ENCODE data around the gene PRDM16.
A peak's percentile ranks its signal among the peaks of the same experiment; 100 is the strongest.

The PRDM16 gene

DNA sequence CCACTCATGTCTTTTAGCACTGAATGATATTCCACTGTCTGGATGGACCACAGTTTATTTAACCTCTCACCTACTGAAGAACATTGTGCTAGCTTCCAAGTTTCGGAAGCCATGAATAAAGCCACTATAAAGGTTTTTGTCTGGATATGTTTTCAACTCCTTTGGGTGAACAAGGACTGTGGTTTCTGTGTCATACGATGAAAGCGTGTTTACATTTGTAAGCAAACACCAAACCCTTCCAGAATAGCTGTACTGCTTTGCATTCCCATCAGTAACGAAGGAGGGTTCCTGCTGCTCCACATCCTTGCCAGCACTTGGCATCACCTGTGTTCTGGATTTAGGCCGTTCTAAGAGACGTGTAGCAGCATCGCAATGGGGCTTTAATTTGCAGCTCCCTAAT lies 374.8 kb downstream of the PRDM16 start:
- DNase-seq = no peak

DNA sequence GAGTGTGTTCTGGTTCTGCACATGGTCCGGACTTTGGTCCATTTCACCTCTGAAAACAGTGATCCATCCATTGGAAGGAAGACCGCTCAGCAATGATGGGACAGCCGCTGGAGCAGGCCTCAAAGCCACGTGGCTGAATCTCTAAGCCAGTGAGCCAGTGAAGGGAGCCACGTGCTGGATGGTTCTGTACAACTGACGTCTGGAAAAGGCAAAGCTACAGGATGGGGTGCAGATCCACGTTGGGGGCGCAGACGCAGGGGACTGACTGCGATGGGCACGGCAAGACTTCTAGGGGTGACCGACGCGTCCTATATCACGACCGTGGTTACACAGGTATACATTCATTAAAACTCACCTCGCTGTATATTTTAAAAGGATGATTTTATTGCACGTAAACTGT lies 375.3 kb downstream of the PRDM16 start:
- DNase-seq = no peak

DNA sequence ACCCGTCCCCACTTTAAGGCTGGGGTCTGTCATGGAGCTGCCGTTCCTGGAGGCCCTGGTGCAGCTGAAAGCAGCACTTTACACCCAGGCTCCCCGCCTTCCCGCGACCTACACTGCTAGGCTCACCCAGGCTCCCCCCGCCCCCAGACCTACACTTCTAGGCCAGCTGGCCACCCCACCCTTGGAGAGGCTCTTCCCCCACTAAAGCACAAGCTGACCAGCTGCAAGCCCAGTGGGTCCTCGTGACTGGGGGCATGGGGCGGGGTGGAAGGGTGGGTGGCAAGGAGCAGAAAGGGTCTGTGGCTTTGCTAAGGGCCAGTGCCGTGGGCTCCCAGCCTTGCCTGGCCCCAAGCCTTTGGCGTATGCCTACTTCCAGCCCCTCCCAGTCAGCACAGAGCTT lies 375.7 kb downstream of the PRDM16 start:
- DNase-seq = no peak

DNA sequence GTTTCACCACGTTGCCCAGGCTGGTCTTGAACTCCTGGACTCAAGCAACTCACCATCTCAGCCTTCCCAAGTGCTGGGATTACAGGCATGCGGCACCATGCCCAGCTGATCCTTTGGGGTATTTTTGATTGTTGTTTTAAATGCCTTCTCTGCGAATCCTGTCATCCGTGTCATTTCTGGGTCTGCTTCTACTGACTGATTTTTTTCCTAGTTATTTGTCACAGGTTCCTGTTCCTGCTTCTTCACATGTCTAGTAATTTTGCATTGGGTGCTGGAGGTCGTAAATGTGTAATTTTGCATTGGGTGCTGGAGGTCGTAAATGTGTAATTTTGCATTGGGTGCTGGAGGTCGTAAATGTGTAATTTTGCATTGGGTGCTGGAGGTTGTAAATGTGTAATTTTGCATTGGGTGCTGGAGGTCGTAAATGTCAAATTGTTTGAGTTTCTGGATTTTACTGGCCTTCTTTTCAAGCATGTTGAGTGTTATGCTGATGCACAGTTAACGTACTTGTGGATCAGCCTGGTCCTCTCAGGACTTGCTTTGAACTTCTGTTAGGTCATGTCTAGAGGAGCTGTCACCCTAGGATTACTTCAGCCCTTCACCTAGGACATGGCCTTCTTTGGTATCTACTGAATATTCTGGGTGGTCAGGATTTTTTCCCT lies 381.3 kb downstream of the PRDM16 start:
- DNase-seq = no peak

DNA sequence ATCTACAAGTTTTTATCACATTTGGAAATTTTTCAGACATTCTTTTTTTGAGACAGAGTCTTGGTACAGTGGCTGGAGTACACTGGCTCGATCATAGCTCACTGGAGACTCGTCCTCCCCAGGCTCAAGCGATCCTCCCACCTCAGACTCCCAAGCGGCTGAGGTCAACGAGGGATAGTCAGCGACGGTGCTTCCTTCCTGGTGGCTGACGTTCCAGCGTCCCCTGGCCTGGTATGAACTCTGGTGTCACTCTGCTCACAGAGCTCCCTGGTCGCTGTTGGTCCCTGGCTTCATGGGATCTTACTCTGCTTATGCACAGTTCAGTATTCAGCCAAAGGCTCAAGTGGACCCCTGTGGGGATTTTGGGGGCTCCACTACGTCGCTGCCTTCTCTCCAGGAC lies 382.0 kb downstream of the PRDM16 start:
- DNase-seq = no peak

DNA sequence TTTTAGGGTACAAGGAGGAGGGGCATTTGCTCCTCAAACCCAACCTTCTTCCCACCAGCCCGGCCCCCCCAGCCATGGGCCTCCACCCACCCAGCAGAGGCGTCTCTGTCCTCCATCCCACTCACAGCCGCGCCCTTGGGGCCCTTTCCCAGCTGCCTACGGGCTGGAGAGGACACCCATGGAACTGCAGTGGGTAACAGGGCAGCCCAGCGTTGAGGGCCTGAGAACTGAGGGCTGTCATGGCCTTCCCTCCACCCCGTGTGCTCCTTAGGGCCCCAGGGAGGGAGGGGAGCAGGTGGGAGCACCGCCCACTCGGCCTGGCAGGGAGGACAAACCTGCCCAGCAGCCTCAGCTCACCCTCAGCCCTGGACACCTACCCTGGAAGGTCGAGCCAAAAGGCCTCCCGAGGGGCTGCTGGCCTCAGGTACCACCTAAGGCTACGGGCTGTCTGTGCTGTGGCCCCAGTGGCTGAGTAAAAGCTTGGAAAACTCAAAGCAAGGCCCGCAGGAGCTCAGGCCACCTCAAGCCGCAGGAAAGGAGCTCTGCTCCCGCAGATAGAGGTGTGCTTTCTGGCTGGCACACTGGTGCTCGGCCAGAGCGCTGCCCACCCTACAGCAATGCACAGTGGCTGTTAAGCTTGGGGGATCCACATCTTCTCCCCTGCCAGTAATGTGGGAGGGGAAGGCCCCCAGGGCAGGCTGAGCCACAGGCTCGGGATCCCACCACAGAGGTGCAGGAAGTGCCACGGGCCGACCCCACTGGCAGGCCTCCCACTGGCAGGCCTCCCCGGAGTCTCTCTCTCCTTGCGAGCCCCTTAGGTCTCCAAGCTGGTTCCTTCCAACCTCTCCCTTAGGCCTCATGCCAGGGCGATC lies 383.2 kb downstream of the PRDM16 start:
- no peak for DNase-seq

DNA sequence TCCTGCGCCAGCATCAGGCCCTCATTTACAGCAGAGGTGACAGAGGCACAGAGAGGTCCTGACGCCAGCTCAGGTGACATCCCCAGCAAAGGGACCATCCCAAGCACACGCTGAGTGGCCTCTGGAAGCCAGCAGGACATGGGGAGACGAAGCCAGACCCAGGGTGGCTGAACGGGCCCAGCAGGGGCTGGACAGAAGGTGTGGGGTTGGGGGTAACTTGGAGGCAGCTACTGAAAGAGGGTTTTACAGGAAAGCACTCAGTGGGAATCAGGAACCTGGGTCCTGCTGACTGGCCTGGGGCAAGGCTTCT lies 383.8 kb downstream of the PRDM16 start:
- DNase-seq = no peak

DNA sequence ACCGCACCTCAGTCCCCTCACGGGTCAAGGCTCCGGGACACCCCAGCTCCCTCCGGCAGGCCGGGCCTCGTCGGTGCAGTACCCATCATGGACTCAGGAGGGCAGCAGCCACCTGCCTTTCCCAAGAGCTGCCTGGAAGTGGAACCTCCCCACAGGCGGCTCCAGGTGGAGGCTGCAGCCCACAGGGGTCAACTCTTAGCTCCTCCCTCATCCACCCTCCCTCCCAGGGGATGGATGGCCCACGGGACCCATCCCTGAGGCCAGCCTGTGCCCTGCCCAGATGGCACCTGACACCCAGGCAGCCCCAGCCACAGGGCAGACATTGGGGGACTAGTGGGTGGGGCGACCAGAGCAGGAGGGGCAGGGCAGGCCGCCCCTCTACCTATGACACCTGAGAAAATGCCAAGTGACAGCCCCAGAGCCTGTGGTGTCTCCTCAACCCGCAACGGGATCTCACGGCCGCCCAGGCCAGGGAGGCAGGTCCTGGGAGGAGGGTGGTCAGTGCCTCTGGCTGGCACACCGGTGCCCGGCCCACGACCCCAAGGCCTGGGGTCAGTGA lies 384.3 kb downstream of the PRDM16 start:
- DNase-seq = peak; percentile 30 to 41

DNA sequence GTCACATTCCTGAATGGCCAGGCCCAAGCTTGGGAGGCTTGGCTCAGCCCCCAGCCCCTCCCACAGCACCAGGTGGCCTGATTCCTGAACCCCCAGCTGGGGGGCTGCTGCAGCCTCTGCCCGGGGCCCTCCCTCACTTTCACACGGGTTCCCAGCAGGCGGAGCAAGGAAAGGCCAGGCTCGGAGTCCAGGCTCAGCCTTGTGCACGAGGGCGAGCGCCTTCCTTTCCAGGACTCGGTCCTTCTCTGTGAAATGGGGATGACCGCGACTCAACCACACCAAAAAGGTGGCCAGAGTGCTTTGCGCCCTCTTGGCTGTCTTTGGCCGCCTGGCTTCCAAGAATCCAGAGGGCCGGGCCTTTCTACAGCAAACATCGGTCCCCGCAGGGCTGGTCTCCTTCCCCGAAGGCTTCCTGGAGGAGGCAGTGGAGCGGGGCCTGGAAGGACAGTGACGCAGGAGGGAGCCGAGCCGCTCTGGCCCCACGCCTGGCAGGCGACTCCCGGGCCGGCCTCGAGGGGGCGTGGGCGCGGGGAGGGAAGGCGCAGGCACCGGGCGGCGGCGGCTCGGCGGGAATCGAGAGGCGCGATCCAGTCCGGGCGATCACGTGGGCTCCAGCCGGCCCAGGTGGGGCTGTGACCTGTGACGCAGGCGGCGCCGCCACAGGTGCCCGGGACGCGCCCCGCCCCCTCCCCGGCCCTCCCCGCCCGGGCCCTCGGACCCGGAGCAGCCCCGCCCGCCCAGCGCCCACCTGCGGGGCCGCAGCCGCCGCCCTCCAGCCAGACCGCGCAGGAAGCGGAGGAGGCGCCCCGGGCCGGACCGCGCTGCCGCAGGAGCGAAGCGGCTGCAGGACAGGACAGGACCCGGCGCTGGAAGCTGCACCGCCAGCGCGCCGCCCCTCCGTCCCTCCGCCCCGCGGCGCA lies 385.1 kb downstream of the PRDM16 start, which contains the start of gene ARHGEF16:
TSS of gene ARHGEF16 (plus strand) at position 775 of the 920 bp plus-strand sequence. CDS start 8,420 bp downstream, outside the sequence.
- peak; percentile 17 to 21 for DNase-seq

DNA sequence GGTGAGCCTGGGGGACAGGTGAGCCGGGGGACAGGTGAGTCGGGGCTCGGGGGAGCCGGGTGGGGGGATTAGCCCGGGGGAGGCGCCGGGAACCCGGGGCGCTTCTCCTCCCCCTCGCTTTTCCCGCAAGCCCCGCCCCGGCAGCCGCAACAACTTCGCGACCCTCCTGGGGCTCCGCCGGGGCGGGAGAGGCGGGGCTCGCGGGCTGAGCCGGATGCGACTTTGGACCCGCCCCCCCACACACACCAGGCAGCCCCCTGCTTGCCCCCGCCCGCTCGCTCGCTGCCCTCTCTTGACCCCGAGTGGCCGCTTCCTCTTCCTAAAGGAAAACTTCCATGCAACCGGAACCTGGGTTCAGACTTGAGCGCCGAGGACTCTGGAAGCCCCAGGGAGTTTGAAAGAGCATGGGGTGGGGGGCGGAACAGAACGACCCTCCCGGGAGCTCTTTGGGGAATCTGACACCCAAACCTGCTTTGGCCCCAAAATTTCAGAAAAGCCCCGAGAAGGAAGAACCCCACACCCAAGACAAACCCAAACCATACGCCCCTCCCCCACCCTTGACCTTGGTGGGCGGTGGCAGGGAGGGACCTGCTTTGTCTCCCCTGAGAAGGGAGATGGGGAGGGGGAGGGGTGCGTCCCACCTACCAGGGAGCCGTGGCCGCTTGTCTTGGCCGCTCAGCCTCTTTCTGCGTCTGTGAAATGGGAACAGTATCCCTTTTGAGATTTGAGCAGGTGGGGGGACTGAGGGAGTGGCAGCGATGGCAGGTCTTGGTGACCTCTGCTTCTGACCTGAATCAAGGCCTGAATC lies 386.0 kb downstream of the PRDM16 start:
- DNase-seq = no peak

DNA sequence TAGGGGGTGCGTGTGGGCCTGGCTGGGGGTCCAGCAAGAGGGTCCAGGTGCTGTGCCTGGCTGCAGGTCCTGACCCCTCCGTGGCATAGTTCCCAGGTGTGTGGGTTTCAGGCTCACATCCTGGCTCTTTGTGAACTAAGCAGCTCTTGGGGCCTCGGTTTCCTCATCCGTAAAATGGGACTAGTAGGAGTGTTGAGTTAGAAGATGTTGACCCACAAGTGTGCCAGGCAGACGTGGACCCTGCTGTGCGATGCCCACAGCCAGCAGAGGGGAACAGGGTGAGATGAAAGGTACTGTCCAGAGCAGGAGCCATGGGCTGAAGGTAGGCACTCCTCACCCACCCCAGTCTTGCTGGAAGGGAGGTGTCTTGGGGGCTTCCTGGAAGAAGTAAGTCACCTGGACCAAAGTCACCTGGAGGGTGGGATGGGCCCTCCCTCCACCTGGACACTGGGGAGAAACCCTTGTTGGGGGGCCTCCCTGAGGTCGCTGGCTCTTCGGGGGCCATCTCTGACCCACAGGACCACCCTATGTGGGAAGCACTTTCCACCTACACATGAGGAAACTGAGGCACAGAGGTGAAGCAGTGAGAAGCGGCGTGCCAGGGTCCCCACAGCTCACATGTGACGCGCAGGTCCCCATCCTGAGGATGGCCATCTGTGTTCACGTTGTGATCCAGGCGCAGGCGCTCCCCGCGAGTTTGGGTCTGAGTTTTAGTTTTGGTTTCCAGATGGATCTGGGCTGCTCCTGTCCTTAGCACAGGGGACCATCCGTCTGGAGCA lies 386.9 kb downstream of the PRDM16 start:
- DNase-seq = no peak

DNA sequence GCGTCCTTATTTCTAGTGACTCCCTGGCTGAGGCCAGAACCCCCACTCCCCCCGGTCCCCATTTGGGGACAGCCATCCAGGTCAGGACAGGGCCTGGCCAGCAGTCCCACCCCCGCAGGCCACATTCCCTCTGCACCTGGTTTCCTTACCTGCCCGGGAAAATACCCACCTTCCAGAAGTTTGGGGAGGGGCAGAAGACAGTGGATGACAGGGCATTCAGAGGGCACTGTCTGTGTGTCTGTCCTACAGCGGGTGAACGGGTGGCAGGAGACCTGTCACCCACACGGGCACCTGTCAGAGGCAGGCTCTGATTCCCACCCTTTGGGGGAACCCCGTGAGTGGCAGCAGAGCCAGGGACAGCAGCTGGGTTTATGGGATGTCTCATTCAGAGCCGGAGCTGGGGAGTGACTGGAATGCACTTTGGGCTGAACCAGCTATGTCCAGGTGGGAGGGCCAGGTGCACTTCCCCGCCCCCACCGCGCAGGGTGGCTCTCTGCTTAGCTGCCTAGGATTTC lies 387.5 kb downstream of the PRDM16 start:
- DNase-seq = no peak

DNA sequence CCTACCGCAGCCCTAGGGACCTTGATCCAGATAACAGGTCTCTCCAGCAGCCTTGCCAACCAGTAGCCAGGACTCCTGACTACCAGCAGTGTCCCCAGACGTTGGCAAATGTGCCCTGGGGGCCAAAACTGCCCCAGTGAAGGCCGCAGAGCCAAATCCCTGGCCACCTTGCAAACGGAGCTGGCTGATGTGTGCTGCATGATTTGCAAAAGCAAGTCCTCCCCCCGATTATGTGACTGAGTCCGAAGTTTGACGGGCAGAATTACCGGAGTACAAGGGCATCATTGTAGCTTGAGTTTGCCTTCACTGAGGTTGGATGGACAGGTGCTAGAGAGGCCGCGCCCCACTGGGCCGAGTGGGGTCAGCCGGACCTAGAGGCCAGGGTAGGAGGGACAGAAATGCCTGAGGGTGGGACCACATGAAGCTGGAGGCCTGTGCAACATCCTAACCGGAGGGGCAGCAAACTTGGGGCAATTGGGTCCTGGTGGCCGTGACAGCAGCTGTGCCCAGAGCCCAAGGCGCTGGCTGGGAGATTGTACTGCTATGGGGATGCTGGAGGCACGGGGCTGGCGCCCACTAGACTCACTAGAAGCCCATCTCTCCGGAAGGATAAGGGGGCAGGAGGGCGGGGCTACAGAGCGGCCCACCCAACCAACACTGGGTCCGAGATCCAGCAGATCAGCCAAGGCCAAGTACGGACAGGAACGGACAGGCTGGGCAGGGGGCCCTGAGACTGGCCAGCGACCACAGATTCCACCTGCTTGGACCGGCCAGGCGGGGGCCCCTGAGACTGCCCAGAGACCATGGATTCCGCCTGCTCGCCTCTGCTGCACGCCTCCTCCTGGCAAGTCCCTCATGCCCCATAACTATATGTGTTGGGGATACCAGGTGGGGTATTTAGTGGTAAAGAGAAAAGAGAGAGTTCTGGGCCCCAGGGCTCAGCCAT lies 388.2 kb downstream of the PRDM16 start:
- no peak for DNase-seq

DNA sequence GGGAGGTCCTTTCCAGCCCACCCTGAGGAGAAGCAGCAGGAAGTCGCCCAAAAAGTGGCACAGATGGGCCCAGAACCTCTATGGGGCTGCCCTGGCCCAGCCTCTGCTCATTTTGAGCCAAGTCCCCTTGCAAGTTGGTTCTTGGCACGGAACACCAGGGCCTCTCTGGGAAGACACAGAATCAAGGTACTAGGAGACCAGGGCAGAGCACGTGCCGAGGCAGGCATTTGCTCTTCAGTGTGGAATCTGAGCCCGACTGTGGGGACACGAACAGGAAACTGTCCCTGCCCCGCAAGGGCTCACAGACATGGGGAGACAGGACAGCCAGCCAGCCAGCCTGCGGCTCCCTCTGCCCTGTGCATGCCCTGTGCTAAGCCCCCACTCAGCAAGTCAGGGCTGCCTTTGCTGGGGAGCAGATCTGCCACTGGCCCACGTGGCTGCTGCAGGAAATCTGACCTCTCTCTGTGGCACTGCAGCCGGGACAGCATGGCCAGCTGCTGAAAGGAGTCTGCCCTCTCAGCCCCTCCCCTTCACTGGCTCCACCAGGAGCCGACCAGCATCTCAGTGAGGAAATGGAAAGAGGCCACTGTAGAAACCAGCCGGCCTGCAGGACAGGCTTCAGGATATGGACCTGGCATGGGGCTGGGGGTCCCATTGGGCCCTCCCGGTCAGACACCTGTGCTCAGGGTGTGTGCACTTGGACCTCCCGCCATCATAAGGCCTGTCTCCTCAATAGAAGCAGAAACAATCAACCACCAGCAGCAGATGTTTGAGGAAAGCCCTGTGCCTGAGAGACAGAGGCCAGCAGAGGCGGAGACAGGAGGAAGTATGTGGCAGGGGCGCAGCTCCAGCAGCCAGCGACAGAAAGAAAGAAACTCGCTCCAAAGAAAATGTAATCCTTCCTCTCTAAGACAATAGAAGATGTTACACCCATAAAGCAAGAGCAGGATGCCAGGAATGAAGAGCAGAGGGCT lies 389.2 kb downstream of the PRDM16 start:
- peak in 1 of 2 experiments; percentile 47 for DNase-seq

DNA sequence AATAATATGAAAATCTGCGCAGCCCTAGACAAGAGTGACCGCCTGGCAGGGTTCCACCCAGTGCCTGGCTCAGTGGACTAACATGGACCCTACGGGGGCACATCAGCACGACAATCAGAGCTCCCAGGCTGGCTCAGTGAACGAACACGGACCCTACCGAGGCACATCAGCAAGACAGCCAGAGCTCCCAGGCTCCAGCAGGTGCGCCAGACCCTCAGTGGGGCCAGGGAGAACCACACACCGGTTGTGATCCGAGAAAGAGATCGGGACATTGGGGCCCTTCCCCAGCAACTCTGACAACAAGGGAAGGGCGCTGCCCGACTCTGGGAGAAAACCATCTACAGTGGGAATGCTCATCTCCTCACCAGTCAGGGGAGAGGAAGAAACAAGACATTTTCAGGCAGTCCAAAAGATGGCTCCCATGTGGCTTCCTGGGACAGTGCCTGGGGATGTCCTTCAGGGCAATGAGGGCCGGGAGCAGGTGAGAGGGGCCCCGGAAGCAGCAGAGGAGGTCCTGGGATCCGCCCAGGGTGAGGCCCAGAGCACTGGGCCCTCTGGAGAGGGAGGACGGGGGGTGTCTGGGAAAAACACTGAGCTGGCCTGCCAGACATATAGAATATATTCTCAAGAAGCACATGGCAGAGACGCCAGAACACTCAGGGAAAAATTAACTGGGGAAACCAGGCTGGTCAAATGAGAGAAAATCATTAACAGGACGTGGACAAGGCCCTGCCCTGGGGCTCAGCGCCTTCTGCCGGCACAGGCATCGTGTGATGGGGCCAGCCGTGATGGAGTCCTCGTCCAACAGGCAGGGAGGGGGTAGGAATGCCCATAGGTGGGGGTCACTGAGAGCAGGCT lies 390.3 kb downstream of the PRDM16 start:
- DNase-seq = no peak

DNA sequence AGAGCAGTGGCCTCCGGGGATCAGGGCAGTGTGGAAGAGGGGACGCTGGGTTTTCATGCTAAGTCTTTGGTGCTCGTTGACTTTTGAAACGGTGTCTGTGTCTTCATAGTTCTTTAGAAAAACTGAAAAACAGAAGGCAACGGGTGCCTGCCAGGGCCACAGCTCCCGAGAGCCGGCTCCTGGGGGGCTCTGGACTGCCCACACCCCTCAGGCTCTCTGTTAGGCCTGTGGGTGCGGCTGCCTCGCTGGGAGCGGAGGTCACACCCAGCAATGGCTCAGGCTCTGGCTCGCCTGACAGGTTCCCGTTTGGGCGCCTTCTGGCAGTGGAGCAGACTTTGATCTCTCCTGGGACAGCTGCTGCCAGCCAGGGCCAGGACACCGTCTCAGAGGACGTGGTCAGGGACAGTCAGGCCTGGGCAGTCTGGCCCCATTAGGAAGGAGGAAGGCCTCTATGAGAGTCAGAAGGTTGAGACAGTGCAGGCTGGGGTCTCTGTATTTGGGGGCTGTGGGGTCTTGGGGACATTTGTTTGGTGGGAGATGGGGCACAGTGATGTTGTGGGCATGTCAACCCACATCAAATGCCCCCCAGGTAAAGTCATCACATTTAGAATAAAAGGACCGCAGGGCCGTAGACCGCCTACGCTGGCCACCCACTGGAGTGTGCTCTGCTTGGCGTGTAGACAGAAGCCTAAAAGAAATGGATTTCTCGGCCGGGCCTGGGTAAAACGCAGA lies 391.1 kb downstream of the PRDM16 start:
- no peak for DNase-seq

DNA sequence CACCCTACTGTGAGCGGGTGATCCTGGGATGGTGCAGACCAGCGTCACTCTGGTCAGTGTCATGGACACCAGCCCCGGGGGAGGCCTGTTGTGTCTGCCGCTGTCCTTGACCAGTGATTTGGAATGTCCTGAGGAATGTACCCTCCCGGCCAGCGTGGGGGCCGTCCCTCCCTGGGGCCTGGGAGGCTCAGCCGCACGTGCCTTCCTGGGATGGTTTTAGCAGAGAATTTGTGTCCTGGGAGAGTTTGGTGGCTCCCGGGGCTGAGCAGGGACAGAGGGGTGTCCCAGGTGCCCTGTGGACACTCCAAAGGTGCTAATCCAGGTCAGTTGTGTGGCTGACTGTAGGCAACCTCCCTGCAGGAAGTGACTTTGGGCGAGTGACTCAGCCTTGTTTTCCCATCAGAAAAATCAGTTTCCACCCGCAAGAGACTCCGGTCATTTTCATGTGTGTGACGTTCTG lies 391.7 kb downstream of the PRDM16 start:
- no peak for DNase-seq

Measured in Kasumi-1 (cell line).